CD4-positive, alpha-beta T cell treated with Interleukin-4 for 1 hour (primary cell): ENCODE results near the gene TAL2.

Experiments used
- DNase-seq, 2 donors: peaks; one replicate each; pipeline ENCODE4 v3.0.0-alpha.2; 2020 to 2022

TAL2 gene

GRCh38 chr9:105710638-105711037, 48.4 kb downstream of the TAL2 start:
- no peak for DNase-seq

DNA sequence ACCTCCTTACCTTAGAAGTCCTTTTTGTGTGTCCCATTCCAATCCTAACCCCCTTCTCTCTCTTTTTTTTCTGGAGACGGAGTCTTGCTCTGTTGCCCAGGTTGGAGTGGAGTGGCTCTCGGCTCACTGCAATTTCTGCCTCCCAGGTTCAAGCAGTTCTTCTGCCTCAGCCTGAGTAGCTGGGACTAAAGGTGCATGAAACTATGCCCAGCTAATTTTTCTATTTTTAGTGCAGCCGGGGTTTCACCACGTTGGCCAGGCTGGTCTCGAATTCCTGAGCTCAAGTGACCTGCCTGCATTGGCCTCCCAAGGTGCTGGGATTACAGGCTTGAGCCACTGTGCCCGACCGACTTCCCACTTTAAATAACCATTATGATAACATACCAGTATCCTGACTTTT, 49.6 kb downstream of the TAL2 start:
- no peak for DNase-seq

- no peak for DNase-seq
Observed at GRCh38 chr9:105712297-105712696, 50.0 kb downstream of the TAL2 start.
